ENCODE measurements around the gene DNM2. TPM values are rescaled to one million over a fixed set of nuclear protein-coding genes. Genes with fewer than 3 reads are reported as not detected.

DNM2 gene
- total RNA-seq, 2 experiments from 2014 or later, result 144 to 150 TPM

- CTCF ChIA-PET, result no interaction called here
- POLR2A ChIA-PET, result interaction anchor here (0.6 to 1.1 kb wide), 2 partner anchors 11 to 115 kb away, joined by 3 read pairs; no protein-coding TSS in a partner anchor
Measured at GRCh38 chr19:10817291-10818038, 99.6 kb downstream of the DNM2 start.

DNA sequence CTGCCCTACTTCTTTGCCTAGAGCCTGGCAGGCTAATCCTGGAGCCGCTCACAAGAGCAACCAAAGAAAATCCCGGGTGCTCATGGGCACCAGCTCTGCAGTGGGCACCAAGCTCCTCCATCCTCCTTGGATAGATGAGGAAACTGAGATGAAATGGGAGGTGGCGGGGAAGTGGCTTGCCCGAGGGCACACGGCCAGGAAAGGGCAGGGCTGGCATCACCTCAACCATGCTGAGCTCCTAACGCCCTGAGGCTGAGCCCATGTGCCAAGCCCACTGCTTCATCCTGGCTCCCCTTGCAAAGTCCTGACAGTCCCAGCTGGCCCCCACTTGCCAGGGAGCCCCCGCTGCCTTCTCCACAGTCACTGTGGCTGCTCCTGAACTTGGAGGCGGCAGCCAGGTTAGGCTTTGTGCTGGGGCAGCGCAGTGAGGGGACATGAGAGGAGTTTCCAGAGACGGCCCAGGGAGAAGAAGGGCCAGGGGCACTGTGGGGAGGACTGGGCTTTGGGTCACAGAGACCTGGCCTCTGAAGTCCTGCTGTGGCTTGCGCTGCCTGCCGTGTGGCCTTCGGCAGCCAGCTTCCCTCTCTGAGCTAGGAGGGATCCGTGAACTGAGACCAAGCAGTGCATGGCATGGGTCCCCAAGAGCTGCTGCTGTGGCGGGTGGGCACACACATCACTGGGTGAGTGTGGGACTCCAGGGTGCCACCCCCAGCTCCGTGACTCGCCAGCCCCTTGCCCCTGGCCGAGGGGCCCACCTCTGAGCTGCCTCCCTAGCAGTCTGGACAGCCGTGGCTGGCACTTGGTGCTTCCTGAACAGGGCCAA lies 100.6 kb downstream of the DNM2 start:
- ChIA-PET POLR2A (interaction anchor here (1.1 kb wide), 1 partner anchor 116 kb away, joined by 3 read pairs; no protein-coding TSS in a partner anchor), CTCF (no interaction called here)

- CTCF ChIA-PET, result interaction anchor here (1.4 kb wide), 1 partner anchor 39 kb away, joined by 4 read pairs; no protein-coding TSS in a partner anchor
Measured at GRCh38 chr19:10819124-10820060, 101.5 kb downstream of the DNM2 start.

GRCh38 chr19:10820173-10820572 lies 102.3 kb downstream of the DNM2 start:
- POLR2A ChIA-PET, result no interaction called here

More at GRCh38 chr19:10819124-10820060, 101.5 kb downstream of the DNM2 start:
- POLR2A ChIA-PET, result no interaction called here

GRCh38 chr19:10823690-10824089 lies 105.8 kb downstream of the DNM2 start:
- ChIA-PET CTCF (no interaction called here), POLR2A (no interaction called here)

More at GRCh38 chr19:10820173-10820572, 102.3 kb downstream of the DNM2 start:
- CTCF ChIA-PET, result interaction anchor here (0.8 to 1.4 kb wide), 4 partner anchors 9 to 103 kb away, joined by 3 to 4 read pairs (median 4); partner anchors contain the start of gene DNM2

DNA sequence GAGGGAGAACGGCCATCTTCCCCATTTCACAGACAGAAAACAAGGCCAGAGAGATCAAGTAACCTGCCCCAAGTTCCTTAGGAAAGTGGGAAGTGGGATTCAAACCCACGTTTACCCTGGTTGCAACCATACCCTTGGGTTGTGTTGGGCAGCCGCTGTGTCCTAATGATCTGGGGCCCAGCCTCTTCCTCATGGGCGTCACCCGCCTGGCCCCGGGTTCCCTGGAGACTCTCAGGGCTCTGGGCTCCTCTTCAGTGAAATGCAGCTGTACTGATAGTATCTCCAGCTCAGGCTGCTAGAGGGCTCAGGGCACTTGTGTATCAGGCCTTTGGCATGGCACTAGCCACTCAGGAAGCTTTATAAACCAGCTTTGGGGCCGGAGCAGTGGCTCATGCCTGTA lies 108.4 kb downstream of the DNM2 start:
- ChIA-PET CTCF (no interaction called here), POLR2A (no interaction called here)

DNA sequence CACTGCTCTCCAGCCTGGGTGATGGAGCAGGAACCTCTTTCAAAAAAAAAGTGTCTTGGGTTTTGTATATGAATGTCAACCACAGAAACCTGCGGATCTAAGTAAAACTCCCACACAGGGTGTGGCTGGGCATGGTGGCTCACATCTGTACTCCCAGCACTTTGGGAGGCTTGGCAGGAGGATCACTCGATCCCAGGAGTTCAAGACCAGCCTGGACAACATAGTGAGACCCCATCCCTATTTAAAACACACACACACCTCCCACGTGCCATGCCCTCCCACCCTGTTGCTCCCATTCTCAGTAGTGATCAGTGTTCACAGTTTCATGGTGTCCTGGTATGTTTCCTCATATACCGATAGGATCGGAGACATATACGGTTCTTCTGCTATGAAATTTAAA lies 109.0 kb downstream of the DNM2 start:
- ChIA-PET POLR2A (no interaction called here), CTCF (no interaction called here)

DNA sequence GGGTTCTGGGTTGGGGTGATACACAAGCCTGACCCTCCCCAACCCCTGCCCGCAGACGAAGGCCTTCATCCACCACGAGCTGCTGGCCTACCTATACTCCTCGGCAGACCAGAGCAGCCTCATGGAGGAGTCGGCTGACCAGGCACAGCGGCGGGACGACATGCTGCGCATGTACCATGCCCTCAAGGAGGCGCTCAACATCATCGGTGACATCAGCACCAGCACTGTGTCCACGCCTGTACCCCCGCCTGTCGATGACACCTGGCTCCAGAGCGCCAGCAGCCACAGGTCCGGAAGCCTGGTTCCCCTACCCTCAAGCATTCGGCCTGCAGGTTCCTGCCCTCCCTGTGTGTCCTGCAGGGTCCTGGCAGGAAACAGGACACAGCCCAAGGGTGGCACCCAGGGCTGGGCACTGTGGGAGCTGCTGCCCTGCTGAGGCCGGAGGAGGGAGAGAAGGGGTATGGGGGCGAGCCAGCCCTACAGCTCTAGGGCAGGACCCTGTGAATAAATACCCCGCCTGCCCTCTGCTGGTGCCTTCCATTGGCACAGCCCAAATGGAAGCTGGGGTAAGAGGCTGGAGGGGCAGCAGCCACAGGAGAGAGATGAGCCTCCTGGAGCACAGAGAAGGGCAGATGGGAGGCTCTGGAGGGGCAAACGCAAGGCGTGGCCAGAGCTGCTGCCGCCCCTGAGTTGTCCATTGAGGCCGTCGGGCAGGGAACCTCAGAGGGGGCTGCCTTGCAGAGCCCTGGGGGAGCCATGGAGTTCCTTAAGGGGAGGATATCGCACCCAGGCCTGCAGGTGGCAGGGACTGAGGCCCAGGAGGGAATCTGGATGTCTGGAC lies 111.3 kb downstream of the DNM2 start:
- ChIA-PET POLR2A (interaction anchor here (0.6 kb wide), 1 partner anchor 12 kb away, joined by 3 read pairs; no protein-coding TSS in a partner anchor), CTCF (interaction anchor here (0.7 to 1.0 kb wide), 3 partner anchors 9 to 112 kb away, joined by 3 read pairs; no protein-coding TSS in a partner anchor)

- POLR2A ChIA-PET, result no interaction called here
- CTCF ChIA-PET, result interaction anchor here (0.7 kb wide), 1 partner anchor 71 kb away, joined by 3 read pairs; no protein-coding TSS in a partner anchor
Measured at GRCh38 chr19:10829967-10830366, 112.1 kb downstream of the DNM2 start.

GRCh38 chr19:10830370-10830769 lies 112.5 kb downstream of the DNM2 start:
- ChIA-PET POLR2A (no interaction called here), CTCF (interaction anchor here (1.2 kb wide), 1 partner anchor 113 kb away, joined by 3 read pairs; the partner anchor contains the start of gene DNM2)

DNA sequence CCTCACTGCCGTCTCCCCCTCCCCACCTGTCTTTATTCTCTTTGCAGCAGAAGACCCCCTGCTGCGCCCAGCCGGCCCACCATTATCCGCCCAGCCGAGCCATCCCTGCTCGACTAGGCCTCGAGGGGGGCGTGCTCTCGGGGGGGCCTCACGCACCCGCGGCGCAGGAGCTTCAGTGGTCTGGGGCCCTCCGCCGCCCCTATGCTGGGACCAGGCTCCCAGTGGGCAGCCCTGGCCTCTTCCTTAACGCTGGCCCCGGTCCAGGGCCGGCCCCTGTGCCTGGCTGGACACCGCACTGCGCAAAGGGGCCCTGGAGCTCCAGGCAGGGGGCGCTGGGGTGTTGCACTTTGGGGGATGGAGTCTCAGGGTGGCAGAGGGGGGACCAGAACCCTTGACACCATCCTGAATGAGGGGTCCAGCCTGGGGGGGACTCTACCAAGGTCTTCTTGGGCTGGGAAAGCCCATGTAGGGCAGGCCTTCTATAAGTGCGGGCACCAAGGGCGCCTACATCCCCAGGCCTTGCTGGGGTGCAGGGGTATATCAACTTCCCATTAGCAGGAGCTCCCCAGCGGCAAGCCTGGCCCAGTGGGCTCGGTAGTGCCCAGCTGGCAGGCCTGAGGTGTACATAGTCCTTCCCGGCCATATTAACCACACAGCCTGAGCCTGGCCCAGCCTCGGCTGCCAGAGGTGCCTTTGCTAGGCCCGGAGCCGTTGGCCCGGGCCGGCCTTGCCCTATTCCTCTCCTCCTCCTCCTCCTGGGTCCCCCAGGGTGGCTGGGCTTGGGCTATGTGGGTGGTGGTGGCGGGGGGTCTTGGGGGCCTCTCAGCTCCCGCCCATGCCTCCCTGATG lies 113.3 kb downstream of the DNM2 start:
- POLR2A ChIA-PET, result no interaction called here
- CTCF ChIA-PET, result interaction anchor here (1.1 to 1.2 kb wide), 2 partner anchors 33 to 113 kb away, joined by 3 read pairs; partner anchors contain the start of gene DNM2

DNA sequence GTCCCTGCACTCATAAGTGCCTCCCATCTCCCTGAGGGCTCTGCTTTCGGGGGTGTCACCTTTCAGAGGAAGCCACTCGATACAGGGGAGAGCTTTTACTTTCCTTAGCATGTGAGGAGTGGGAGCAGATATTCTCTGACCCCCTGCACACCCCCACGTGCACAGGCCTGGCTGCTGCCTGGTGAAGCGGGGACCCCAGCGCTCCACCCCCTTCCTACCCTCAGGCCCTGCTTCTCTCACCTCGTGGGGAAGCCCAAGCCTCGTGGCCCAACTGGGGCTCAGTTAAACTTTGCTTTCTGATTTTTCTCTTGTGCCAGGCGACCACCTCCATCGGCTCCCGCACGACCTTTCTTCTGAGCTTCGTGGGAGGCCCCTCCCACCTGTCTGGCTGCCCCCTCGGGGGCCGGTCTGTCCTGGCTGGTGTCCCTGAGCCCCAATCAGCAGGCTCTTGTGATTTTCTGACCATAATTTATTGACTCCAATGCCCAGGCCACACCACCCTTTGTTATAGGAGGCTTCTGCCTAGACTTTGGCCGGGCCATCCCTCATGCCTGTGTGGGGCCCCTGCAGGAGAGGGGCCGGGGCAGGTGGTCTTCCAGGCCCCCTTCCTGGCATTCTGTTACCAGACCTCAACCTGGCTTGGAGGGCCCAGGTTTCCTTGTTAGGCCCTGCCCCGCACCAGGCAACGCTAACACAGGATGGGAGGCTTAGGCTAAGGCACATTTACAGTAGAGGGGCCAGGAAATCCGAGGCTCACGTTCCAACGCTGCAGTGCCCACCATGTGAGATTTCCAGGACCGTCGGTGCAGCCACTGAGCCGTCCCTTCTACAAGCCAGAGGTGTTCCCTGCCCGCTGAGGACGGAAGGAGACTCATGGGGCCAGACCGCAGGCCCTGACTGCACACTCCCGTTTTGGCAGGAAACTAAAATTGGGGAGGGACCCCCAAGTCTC lies 114.4 kb downstream of the DNM2 start:
- CTCF ChIA-PET, result interaction anchor here (1.1 to 1.2 kb wide), 3 partner anchors 32 to 115 kb away, joined by 3 read pairs; partner anchors contain the start of gene DNM2
- POLR2A ChIA-PET, result no interaction called here

GRCh38 chr19:10832939-10833296 lies 115.0 kb downstream of the DNM2 start:
- CTCF ChIA-PET, result interaction anchor here (1.1 kb wide), 1 partner anchor 31 kb away, joined by 3 read pairs; no protein-coding TSS in a partner anchor
- POLR2A ChIA-PET, result no interaction called here

DNA sequence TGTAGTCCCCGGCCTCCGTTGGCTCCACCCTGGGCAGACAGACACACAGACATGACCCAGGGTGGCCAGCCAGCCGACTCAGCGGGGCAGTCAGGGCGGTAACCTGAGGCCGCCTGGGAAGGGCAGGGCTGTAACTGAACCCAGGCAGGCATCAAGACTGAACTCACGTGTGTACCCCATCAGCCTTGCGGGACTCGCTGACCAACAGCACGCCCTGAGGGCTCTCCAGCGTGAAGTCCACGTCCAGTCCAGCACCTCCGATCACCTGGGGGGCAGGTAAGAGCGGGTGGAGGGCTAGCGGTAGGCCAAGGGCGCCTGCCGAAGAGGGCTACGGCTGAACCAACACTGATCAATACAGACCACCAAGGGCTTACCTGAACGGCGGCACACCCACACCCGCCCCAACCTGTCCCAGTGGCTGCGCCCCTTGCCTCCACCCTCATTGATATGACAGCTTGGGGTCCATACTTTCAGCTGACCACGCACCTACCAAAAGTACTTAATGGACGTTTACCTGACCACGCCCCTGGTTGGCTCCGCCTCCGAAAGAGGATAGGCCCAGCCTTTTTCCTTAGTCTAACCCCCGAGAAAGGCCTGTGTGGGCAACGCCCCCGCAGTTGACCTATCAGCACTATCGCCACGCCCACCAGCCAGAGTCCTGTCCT lies 117.3 kb downstream of the DNM2 start:
- ChIA-PET CTCF (interaction anchor here (1.0 to 3.8 kb wide), 7 partner anchors 14 to 135 kb away, joined by 3 to 26 read pairs (median 10); partner anchors contain the start of genes CARM1 and DNM2), POLR2A (interaction anchor here (0.9 to 1.1 kb wide), 2 partner anchors 36 to 93 kb away, joined by 3 to 4 read pairs; no protein-coding TSS in a partner anchor)

DNA sequence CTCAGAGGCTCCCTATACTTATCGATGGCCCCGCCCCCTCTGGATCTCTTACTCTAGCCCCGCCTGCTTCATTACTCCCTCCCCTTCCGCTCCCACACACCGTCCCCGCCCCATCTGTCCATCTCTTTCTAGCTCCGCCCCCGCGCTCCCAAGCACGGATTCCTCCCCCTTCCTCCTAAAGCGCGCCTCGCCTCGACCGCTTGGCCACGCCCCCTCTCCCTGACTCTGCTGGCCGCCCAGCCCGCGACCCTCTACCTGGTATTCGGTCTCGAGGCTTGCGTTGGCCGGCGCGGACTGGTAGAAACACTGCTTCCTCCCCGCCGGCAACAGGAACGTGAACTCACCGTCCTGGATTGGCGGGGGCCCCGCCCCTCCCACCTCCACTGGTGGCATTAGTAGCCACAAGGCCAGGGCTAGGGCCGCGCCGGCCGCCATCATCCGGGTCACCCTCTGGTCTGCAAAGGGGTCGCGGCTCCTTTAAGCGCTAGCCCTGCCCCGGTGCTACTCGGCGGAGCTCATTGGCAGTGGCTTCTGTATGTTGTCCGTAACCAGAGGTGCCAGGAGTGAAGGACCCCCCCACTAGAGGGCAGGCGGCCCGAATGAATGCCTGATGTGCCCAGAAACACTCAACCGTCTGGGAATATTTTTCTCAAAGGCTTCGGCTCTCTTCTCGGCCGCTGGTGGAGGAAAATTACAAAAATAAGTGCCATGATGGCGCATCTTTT lies 118.0 kb downstream of the DNM2 start, which contains the start of gene TMED1:
TMED1 (minus strand) TSS at position 459 of the 725 bp plus-strand sequence; CDS start at position 438, 21 bp downstream.
- CTCF ChIA-PET, result interaction anchor here (0.9 to 3.8 kb wide), 10 partner anchors 15 to 191 kb away, joined by 3 to 26 read pairs (median 6); partner anchors contain the start of genes CARM1 and DNM2
- POLR2A ChIA-PET, result interaction anchor here (0.5 to 1.1 kb wide), 7 partner anchors 24 to 177 kb away, joined by 3 to 7 read pairs (median 3); no protein-coding TSS in a partner anchor
